ENCODE results near the gene ELMO1.
A peak's percentile ranks its signal among the peaks of the same experiment; 100 is the strongest.

Gene ELMO1

GRCh38 chr7:37448636-37449361 is at the start of gene ELMO1:
ELMO1 (minus strand) TSS chr7:37448864; CDS start chr7:37342690, 106,174 bp downstream.
- peak; percentile 67 for DNase-seq

GRCh38 chr7:37497576-37497975 is 48.9 kb upstream of the ELMO1 start:
- DNase-seq: no peak

GRCh38 chr7:37495574-37496184 is 47.0 kb upstream of the ELMO1 start:
- DNase-seq: peak; percentile 16

- no peak for DNase-seq
These were observed 46.3 kb upstream of the ELMO1 start for GRCh38 chr7:37494926-37495325.

GRCh38 chr7:37493810-37494209 is 45.1 kb upstream of the ELMO1 start:
- no peak for DNase-seq

- DNase-seq: no peak
These were observed 44.5 kb upstream of the ELMO1 start for GRCh38 chr7:37493123-37493522.

GRCh38 chr7:37491919-37492694 is 43.4 kb upstream of the ELMO1 start:
- no peak for DNase-seq

- DNase-seq: no peak
These were observed 41.0 kb upstream of the ELMO1 start for GRCh38 chr7:37489703-37490102.

- DNase-seq: no peak
These were observed 39.6 kb upstream of the ELMO1 start for GRCh38 chr7:37488163-37488764.

- no peak for DNase-seq
These were observed 35.9 kb upstream of the ELMO1 start for GRCh38 chr7:37484426-37485073.

- no peak for DNase-seq
These were observed 35.0 kb upstream of the ELMO1 start for GRCh38 chr7:37483627-37484026.

- no peak for DNase-seq
These were observed 34.3 kb upstream of the ELMO1 start for GRCh38 chr7:37482953-37483352.

- DNase-seq: no peak
These were observed 33.8 kb upstream of the ELMO1 start for GRCh38 chr7:37482505-37482904.

GRCh38 chr7:37481722-37482288 is 33.1 kb upstream of the ELMO1 start:
- no peak for DNase-seq

- no peak for DNase-seq
These were observed 32.5 kb upstream of the ELMO1 start for GRCh38 chr7:37481154-37481553.

- DNase-seq: no peak
These were observed 31.7 kb upstream of the ELMO1 start for GRCh38 chr7:37480041-37481031.

GRCh38 chr7:37476881-37477450 is 28.3 kb upstream of the ELMO1 start:
- no peak for DNase-seq

GRCh38 chr7:37476428-37476827 is 27.8 kb upstream of the ELMO1 start:
- DNase-seq: no peak

GRCh38 chr7:37475646-37476045 is 27.0 kb upstream of the ELMO1 start:
- DNase-seq: no peak

- DNase-seq: no peak
These were observed 23.0 kb upstream of the ELMO1 start for GRCh38 chr7:37471619-37472018.

- DNase-seq: no peak
These were observed 18.3 kb upstream of the ELMO1 start for GRCh38 chr7:37467002-37467401.
